ENCODE data around the gene CA5A. TPM values are rescaled to one million over a fixed set of nuclear protein-coding genes. Genes with fewer than 3 reads are reported as not detected.
"Not testable (repeated sequence)": the region's sequence is repeated elsewhere in the genome, so short reads cannot be mapped to it uniquely, and the experiment has no call there.

Gene CA5A
- polyA plus RNA-seq (2013) = not detected in 2 replicates

DNA sequence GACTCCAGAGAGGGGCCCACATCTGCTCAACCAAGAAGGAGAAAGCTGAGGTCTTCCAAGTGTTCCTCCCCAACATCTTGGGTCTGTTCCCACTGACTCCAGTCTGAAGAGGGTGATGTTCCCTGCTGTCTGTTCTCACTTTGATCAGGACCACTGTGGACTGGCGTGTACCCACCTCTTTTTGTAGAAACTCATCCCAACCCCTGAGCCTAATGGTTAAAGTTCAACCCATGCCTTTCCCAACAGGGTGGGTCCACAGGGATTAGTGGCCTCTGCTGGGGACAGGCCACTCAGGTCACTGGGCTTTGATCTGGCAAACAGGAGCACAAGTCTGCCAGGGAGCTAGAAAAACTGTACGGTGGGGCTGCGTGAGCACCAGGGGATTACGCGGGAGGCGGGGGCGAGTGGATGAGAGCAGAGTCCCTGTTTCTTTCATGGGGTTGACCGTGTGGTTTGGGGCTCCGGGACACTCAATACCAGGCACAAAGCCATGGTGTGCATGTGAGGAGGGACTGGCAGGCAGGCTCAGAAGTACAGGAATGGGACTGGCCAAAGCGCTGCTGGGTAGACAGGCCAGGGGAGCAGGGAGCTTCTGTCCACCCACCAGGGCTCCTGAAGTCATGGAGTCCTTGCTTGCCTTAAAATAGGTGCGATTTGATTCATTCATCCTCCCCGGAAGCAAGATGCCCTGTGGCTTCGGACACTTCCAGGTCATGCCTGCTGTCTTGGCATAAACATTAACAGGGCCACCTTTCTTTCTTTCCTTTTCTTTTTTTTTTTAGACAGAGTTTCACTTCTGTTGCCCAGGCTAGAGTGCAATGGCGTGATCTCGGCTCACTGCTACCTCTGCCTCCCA lies at the start of gene CA5A:
CA5A (minus strand) TSS at position 155 of the 856 bp plus-strand sequence; CDS start at position 76, 79 bp downstream.
- H2AK5ac ChIP-seq (ENCODE audit: low read length) = no peak within 1 kb of the TSS
- H3K79me2 ChIP-seq (ENCODE audit: control insufficient read depth, insufficient read depth, low read length, poor library complexity) = no peaks in the 10 kb centered on the region
- H2BK120ac ChIP-seq (ENCODE audit: insufficient read depth, low read length, poor library complexity) = no peak within 1 kb of the TSS
- H2AFZ ChIP-seq (ENCODE audit: insufficient read depth, low read length, poor library complexity) = no peak within 1 kb of the TSS
- H4K12ac ChIP-seq (ENCODE audit: low read depth, low read length) = no peak within 1 kb of the TSS
- no peaks in the 10 kb centered on the region for H3K4me1 ChIP-seq (ENCODE audit: control insufficient read depth in 1 of 2, insufficient read depth in 2 of 2, low read length in 2 of 2)
- H3K23ac ChIP-seq (ENCODE audit: low read length) = no peak within 1 kb of the TSS
- no peak within 1 kb of the TSS for H4K91ac ChIP-seq (ENCODE audit: low read depth, low read length)
- no CpG with 5 or more reads among the region's 15 CpGs for WGBS (ENCODE audit: extremely low coverage, insufficient coverage, insufficient read length)
- H3K9ac ChIP-seq (ENCODE audit: low read length) = no peak within 1 kb of the TSS
- DNase-seq = no peak
- H3K9me3 ChIP-seq (ENCODE audit: insufficient read depth, low read depth, low read length) = no peaks in the 10 kb centered on the region
- H3K36me3 ChIP-seq (ENCODE audit: control insufficient read depth in 1 of 2, insufficient read depth in 2 of 2, low read length in 2 of 2) = no peaks in the 10 kb centered on the region
- H3K14ac ChIP-seq (ENCODE audit: low read length) = no peak within 1 kb of the TSS
- H4K8ac ChIP-seq (ENCODE audit: low read depth, low read length) = no peak within 1 kb of the TSS
- no peak within 1 kb of the TSS for H3K4me2 ChIP-seq (ENCODE audit: low read length)
- H3K27me3 ChIP-seq (ENCODE audit: insufficient read depth, low read length) = no peaks in the 10 kb centered on the region
- H2BK5ac ChIP-seq (ENCODE audit: low read depth, low read length, poor library complexity) = no peak within 1 kb of the TSS
- H3K4ac ChIP-seq (ENCODE audit: low read depth, low read length) = no peak within 1 kb of the TSS
- H2BK12ac ChIP-seq (ENCODE audit: low read length) = no peak within 1 kb of the TSS
- no peak within 1 kb of the TSS for H3K4me3 ChIP-seq (ENCODE audit: low read depth, low read length)
- H3K79me1 ChIP-seq (ENCODE audit: low read length) = no peaks in the 10 kb centered on the region
- H3K18ac ChIP-seq (ENCODE audit: low read length) = no peak within 1 kb of the TSS
- no peak within 1 kb of the TSS for H3K27ac ChIP-seq (ENCODE audit: low read depth, low read length)

DNA sequence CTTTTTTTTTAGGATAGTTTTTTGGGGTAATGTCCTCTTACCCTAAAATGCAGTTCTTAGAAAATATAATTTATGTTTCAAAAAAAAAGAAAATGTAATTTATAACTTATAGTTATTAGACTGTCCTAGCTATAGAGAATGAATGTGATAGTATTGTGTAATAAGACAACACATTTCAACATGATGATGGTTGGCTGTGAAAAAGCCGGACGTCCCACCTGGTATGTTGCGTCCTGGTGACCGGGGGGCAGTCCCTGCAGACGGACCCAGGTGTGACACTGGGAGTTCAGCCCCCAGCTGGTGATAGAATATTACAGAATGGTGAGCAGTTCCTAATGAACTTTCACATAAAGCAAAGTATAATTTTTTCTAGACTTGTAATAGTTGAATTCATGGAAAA lies 49.2 kb upstream of the CA5A start:
- H2AFZ ChIP-seq (ENCODE audit: insufficient read depth, low read length, poor library complexity); H3K79me1 ChIP-seq (ENCODE audit: low read length); H3K14ac ChIP-seq (ENCODE audit: low read length); H2BK5ac ChIP-seq (ENCODE audit: low read depth, low read length, poor library complexity); H4K91ac ChIP-seq (ENCODE audit: low read depth, low read length); H3K18ac ChIP-seq (ENCODE audit: low read length); H3K27me3 ChIP-seq (ENCODE audit: insufficient read depth, low read length); H3K23ac ChIP-seq (ENCODE audit: low read length); H3K4me3 ChIP-seq (ENCODE audit: low read depth, low read length); H2BK120ac ChIP-seq (ENCODE audit: insufficient read depth, low read length, poor library complexity); H3K79me2 ChIP-seq (ENCODE audit: control insufficient read depth, insufficient read depth, low read length, poor library complexity); H3K9me3 ChIP-seq (ENCODE audit: insufficient read depth, low read depth, low read length); H4K12ac ChIP-seq (ENCODE audit: low read depth, low read length); H3K9ac ChIP-seq (ENCODE audit: low read length); H3K27ac ChIP-seq (ENCODE audit: low read depth, low read length); H3K4me2 ChIP-seq (ENCODE audit: low read length); H3K4ac ChIP-seq (ENCODE audit: low read depth, low read length); H2BK12ac ChIP-seq (ENCODE audit: low read length); H4K8ac ChIP-seq (ENCODE audit: low read depth, low read length); H2AK5ac ChIP-seq (ENCODE audit: low read length): not testable (repeated sequence)
- peak in 1 of 2 donors; percentile 25 for DNase-seq
- no CpG with 5 or more reads among the region's 5 CpGs for WGBS (ENCODE audit: extremely low coverage, insufficient coverage, insufficient read length)
- Histone ChIP-seq H3K36me3 (ENCODE audit: control insufficient read depth in 1 of 2, insufficient read depth in 2 of 2, low read length in 2 of 2) (peaks cover 21 to 24% of the 10 kb centered on the region in 2 experiments), H3K4me1 (ENCODE audit: control insufficient read depth in 1 of 2, insufficient read depth in 2 of 2, low read length in 2 of 2) (peaks cover 6 to 19% of the 10 kb centered on the region in 2 experiments)

DNA sequence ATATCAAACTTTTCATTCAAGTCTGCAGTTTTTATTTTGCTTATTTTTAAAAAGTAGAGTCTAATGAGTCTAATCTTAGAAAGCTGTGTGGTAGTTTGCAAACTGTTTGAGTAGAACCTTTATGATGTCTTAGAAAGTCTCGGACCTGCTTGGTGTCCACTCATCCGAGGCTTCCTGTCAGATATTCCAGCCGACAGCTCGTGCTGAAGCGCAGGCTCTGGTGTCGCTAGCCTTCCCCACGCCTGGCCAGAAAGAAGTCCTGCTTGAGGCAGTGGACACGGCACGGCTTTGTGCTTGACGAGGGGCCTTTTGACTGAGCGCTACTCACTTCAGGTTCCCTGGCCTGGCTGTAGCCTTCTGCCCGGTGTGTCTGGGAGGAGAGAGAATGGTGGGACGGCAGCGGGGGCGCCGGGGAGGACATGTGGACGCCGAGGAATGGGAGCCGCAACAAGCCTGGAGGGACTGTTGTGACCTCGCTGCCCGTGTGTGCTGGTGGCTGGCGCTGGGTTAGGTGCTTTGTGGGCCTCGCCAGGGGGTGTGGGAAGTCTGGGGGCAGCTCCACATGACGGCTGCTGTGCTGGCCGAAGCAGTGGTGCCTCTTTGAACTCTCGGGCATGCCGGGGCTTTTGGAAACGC lies 48.4 kb upstream of the CA5A start:
- Histone ChIP-seq H3K36me3 (ENCODE audit: control insufficient read depth in 1 of 2, insufficient read depth in 2 of 2, low read length in 2 of 2) (peaks cover 19 to 23% of the 10 kb centered on the region in 2 experiments), H3K4me1 (ENCODE audit: control insufficient read depth in 1 of 2, insufficient read depth in 2 of 2, low read length in 2 of 2) (peaks cover 6 to 19% of the 10 kb centered on the region in 2 experiments), H3K23ac (ENCODE audit: low read length) (no peak overlapping the region), H4K91ac (ENCODE audit: low read depth, low read length) (peak overlapping the region; percentile 20), H3K27me3 (ENCODE audit: insufficient read depth, low read length) (no peaks in the 10 kb centered on the region), H3K18ac (ENCODE audit: low read length) (peak overlapping the region; percentile 14), H3K79me1 (ENCODE audit: low read length) (peaks cover 4% of the 10 kb centered on the region), H3K27ac (ENCODE audit: low read depth, low read length) (no peak overlapping the region), H3K9ac (ENCODE audit: low read length) (no peak overlapping the region), H3K79me2 (ENCODE audit: control insufficient read depth, insufficient read depth, low read length, poor library complexity) (no peaks in the 10 kb centered on the region), H4K8ac (ENCODE audit: low read depth, low read length) (no peak overlapping the region), H3K14ac (ENCODE audit: low read length) (no peak overlapping the region), H3K9me3 (ENCODE audit: insufficient read depth, low read depth, low read length) (no peaks in the 10 kb centered on the region), H2AK5ac (ENCODE audit: low read length) (no peak overlapping the region), H3K4me3 (ENCODE audit: low read depth, low read length) (no peak overlapping the region), H2AFZ (ENCODE audit: insufficient read depth, low read length, poor library complexity) (no peak overlapping the region), H2BK12ac (ENCODE audit: low read length) (peak overlapping the region; percentile 6), H2BK120ac (ENCODE audit: insufficient read depth, low read length, poor library complexity) (no peak overlapping the region), H3K4ac (ENCODE audit: low read depth, low read length) (no peak overlapping the region), H2BK5ac (ENCODE audit: low read depth, low read length, poor library complexity) (no peak overlapping the region), H4K12ac (ENCODE audit: low read depth, low read length) (no peak overlapping the region), H3K4me2 (ENCODE audit: low read length) (no peak overlapping the region)
- no peak for DNase-seq
- no CpG with 5 or more reads among the region's 28 CpGs for WGBS (ENCODE audit: extremely low coverage, insufficient coverage, insufficient read length)

DNA sequence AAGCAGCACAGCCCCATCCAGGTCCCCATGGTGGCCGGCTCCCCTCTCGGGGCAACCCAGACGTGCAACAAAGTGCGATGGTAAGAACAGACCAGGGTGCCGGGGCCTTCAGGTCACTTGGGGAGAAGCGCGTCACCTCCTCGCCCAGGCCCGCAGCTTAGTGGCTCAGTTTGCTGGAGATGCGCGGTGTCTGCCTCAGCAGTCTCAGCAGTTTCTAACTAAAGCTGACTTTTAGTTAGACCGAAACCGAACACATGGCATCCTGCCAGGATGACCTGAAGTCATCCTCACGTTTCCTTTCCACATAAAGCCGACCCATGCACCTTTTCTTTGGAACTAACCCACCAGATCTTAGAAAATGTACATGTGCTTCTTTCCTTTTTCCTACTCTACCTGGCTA lies 47.9 kb upstream of the CA5A start:
- H3K79me1 ChIP-seq (ENCODE audit: low read length); DNase-seq; H2AFZ ChIP-seq (ENCODE audit: insufficient read depth, low read length, poor library complexity); H3K18ac ChIP-seq (ENCODE audit: low read length); H2BK120ac ChIP-seq (ENCODE audit: insufficient read depth, low read length, poor library complexity); H3K9ac ChIP-seq (ENCODE audit: low read length); H3K4ac ChIP-seq (ENCODE audit: low read depth, low read length); H4K91ac ChIP-seq (ENCODE audit: low read depth, low read length); H2AK5ac ChIP-seq (ENCODE audit: low read length); H3K14ac ChIP-seq (ENCODE audit: low read length); H4K12ac ChIP-seq (ENCODE audit: low read depth, low read length); H3K9me3 ChIP-seq (ENCODE audit: insufficient read depth, low read depth, low read length); H3K79me2 ChIP-seq (ENCODE audit: control insufficient read depth, insufficient read depth, low read length, poor library complexity); H3K23ac ChIP-seq (ENCODE audit: low read length); H2BK12ac ChIP-seq (ENCODE audit: low read length); H3K4me3 ChIP-seq (ENCODE audit: low read depth, low read length); H4K8ac ChIP-seq (ENCODE audit: low read depth, low read length); H3K4me2 ChIP-seq (ENCODE audit: low read length); H2BK5ac ChIP-seq (ENCODE audit: low read depth, low read length, poor library complexity); H3K27me3 ChIP-seq (ENCODE audit: insufficient read depth, low read length): not testable (repeated sequence)
- H3K36me3 ChIP-seq (ENCODE audit: control insufficient read depth in 1 of 2, insufficient read depth in 2 of 2, low read length in 2 of 2) = peaks cover 17 to 22% of the 10 kb centered on the region in 2 experiments
- no CpG with 5 or more reads among the region's 15 CpGs for WGBS (ENCODE audit: extremely low coverage, insufficient coverage, insufficient read length)
- H3K27ac ChIP-seq (ENCODE audit: low read depth, low read length) = peak overlapping the region; percentile 39
- H3K4me1 ChIP-seq (ENCODE audit: control insufficient read depth in 1 of 2, insufficient read depth in 2 of 2, low read length in 2 of 2) = peaks cover 6 to 19% of the 10 kb centered on the region in 2 experiments
